ENCODE data around the gene BRAT1. TPM values are rescaled to one million over a fixed set of nuclear protein-coding genes. Genes with fewer than 3 reads are reported as not detected.

The BRAT1 gene
- total RNA-seq, 2 experiments from 2014 or later: 44.7 to 52.0 TPM

- DNase-seq (ENCODE audit: low spot score): no peak
- Histone ChIP-seq H3K4me2 (ENCODE audit: low read length) (peak overlapping the region; percentile 43; the same call in 1 of the 2 replicates), H3K79me2 (ENCODE audit: insufficient read depth, low read depth, low read length) (no peaks in the 10 kb centered on the region), H3K4me1 (ENCODE audit: insufficient read depth, low read length, poor library complexity, severe bottlenecking) (peaks cover 32% of the 10 kb centered on the region), H3K9me3 (ENCODE audit: low read length) (no peaks in the 10 kb centered on the region), H4K20me1 (ENCODE audit: insufficient read depth, low read length) (no peaks in the 10 kb centered on the region), H2AFZ (ENCODE audit: low read length) (no peak overlapping the region), H3K36me3 (ENCODE audit: insufficient read depth, low read length) (no peaks in the 10 kb centered on the region), H3K9me2 (ENCODE audit: insufficient read depth, low read length) (no peaks in the 10 kb centered on the region), H3K27ac (ENCODE audit: low read depth, low read length, poor library complexity, severe bottlenecking) (no peak overlapping the region), H3K4me3 (ENCODE audit: low read depth, low read length, poor library complexity, severe bottlenecking) (no peak overlapping the region)
- CTCF ChIA-PET (ENCODE audit: unreplicated experiment): no interaction called here
- intact Hi-C loops (cut with micrococcal nuclease; ENCODE audit: unreplicated experiment): no loop called here
- BruUV-seq (replicated peaks): no TSS peak
- POLR2A ChIA-PET: no interaction called here
- TF ChIP-seq CTCF (conservative IDR thresholded peaks at IDR 0.05; ENCODE audit: low read length): no peak
- TF ChIP-seq EZH2phosphoT487 (IDR thresholded peaks at IDR 0.05; ENCODE audit: borderline replicate concordance, low read depth, low read length): no peak
Observed at GRCh38 chr7:2520761-2521290, 34.5 kb downstream of the BRAT1 start.

DNA sequence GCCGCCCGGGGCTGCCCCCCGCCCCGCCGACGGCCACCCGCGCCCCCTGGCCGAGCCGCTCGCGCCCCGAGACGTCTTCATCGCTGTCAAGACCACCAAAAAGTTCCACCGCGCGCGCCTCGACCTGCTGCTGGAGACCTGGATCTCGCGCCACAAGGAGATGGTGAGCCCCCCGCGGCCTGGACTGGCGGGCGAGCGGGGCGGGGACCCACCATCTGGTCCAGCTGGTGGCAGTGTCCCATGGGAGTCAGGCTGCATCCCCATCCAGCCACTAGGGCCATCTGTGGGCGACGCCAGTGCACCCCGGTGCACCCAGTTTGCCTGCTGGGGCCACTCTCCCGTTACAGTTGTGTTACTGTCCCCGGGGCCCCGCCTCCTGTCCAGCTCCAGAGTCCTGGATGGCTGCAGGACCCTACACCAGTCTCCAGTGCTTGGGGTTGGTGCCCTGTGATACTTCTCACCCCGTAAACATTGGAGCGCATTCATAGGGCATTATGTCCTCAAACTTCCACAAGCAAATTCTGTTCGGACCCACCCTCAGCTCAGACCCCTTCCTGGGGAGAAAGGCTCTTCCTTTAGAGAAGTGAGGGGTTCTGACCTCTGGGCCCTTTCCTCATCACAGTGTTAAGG is 35.1 kb downstream of the BRAT1 start:
- peak overlapping the region; percentile 28 for H3K4me3 ChIP-seq (ENCODE audit: low read depth, low read length, poor library complexity, severe bottlenecking)
- CTCF ChIA-PET (ENCODE audit: unreplicated experiment): no interaction called here
- POLR2A ChIA-PET: no interaction called here
- no peaks in the 10 kb centered on the region for H3K79me2 ChIP-seq (ENCODE audit: insufficient read depth, low read depth, low read length)
- H3K4me2 ChIP-seq (ENCODE audit: low read length): peak overlapping the region; percentile 43; the same call in 1 of the 2 replicates
- H3K36me3 ChIP-seq (ENCODE audit: insufficient read depth, low read length): no peaks in the 10 kb centered on the region
- H2AFZ ChIP-seq (ENCODE audit: low read length): no peak overlapping the region
- no peaks in the 10 kb centered on the region for H4K20me1 ChIP-seq (ENCODE audit: insufficient read depth, low read length)
- intact Hi-C loops (cut with micrococcal nuclease; ENCODE audit: unreplicated experiment): no loop called here
- H3K9me2 ChIP-seq (ENCODE audit: insufficient read depth, low read length): no peaks in the 10 kb centered on the region
- peaks cover 32% of the 10 kb centered on the region for H3K4me1 ChIP-seq (ENCODE audit: insufficient read depth, low read length, poor library complexity, severe bottlenecking)
- H3K27ac ChIP-seq (ENCODE audit: low read depth, low read length, poor library complexity, severe bottlenecking): no peak overlapping the region
- TF ChIP-seq CTCF (conservative IDR thresholded peaks at IDR 0.05; ENCODE audit: low read length) (no peak), EZH2phosphoT487 (IDR thresholded peaks at IDR 0.05; ENCODE audit: borderline replicate concordance, low read depth, low read length) (no peak)
- H3K9me3 ChIP-seq (ENCODE audit: low read length): no peaks in the 10 kb centered on the region
- DNase-seq (ENCODE audit: low spot score): no peak
- BruUV-seq (replicated peaks): no TSS peak
